Mesendoderm (in vitro differentiated cells): ENCODE results near the gene GREB1.

Experiments used
- DNase-seq: peaks from one replicate; pipeline ENCODE4 v3.0.0; 2013
- H2AK5ac ChIP-seq: 2 replicates; pipeline ENCODE4 v1.6.1; 2013; ENCODE audit warnings: low read length, inconsistent platforms
- H2BK120ac ChIP-seq: 2 replicates; pipeline ENCODE4 v1.6.1; 2013; ENCODE audit warnings: low read depth, mild to moderate bottlenecking, low read length, moderate library complexity, mixed read lengths
- H2BK15ac ChIP-seq: replicated peaks from 2 replicates; pipeline ENCODE4 v1.6.1; 2013; ENCODE audit warnings: low read depth, mild to moderate bottlenecking, moderate library complexity
- H2BK5ac ChIP-seq: 2 replicates; pipeline ENCODE4 v1.6.1; 2013; ENCODE audit warnings: low read length, inconsistent platforms
- H3K18ac ChIP-seq: 2 replicates; pipeline ENCODE4 v1.6.1; 2013; ENCODE audit warnings: mild to moderate bottlenecking, low read length, mixed read lengths
- H3K23ac ChIP-seq: one replicate; pipeline ENCODE4 v1.6.1; 2013; ENCODE audit warnings: low read length
- H3K27ac ChIP-seq: 2 replicates; pipeline ENCODE4 v1.5.1; 2013; ENCODE audit warnings: low read depth, mild to moderate bottlenecking, inconsistent platforms, low read length, moderate library complexity
- H3K27me3 ChIP-seq: 2 replicates; pipeline ENCODE4 v1.6.1; 2013; ENCODE audit warnings: low read length, control low read depth, mild to moderate bottlenecking, inconsistent platforms; ENCODE audit not compliant: insufficient read depth, poor library complexity
- H3K36me3 ChIP-seq: 2 replicates; pipeline ENCODE4 v1.6.1; 2013; ENCODE audit warnings: low read length, inconsistent platforms; ENCODE audit not compliant: control insufficient read depth, insufficient read depth
- H3K4ac ChIP-seq: one replicate; pipeline ENCODE4 v1.6.1; 2013; ENCODE audit warnings: low read depth, mild to moderate bottlenecking, low read length, moderate library complexity
- H3K4me1 ChIP-seq: 2 replicates; pipeline ENCODE4 v1.6.1; 2013; ENCODE audit warnings: low read depth, low read length, inconsistent platforms; ENCODE audit not compliant: control insufficient read depth
- H3K4me2 ChIP-seq: 2 replicates; pipeline ENCODE4 v1.6.1; 2013; ENCODE audit warnings: low read length
- H3K4me3 ChIP-seq: 2 replicates; pipeline ENCODE4 v1.5.1; 2013; ENCODE audit warnings: mild to moderate bottlenecking, low read length
- H3K56ac ChIP-seq: one replicate; pipeline ENCODE4 v1.6.1; 2013; ENCODE audit warnings: low read length
- H3K79me1 ChIP-seq: 2 replicates; pipeline ENCODE4 v1.6.1; 2013; ENCODE audit warnings: low read length, inconsistent platforms
- H3K79me2 ChIP-seq: 2 replicates; pipeline ENCODE4 v1.6.1; 2013; ENCODE audit warnings: mild to moderate bottlenecking, low read length; ENCODE audit not compliant: control insufficient read depth, insufficient read depth
- H3K9ac ChIP-seq: 2 replicates; pipeline ENCODE4 v1.6.1; 2013; ENCODE audit warnings: low read length, inconsistent platforms
- H4K5ac ChIP-seq: one replicate; pipeline ENCODE4 v1.6.1; 2013; ENCODE audit warnings: low read length
- H4K8ac ChIP-seq: one replicate; pipeline ENCODE4 v1.6.1; 2013; ENCODE audit warnings: low read depth, mild to moderate bottlenecking, control low read depth, low read length, moderate library complexity
- WGBS: extraction: QIAGEN DNeasy Blood & Tissue Kit; methylation state at CpG from one replicate; pipeline ENCODE4 v1.1.7; 2013; ENCODE audit warnings: low lambda C conversion rate, missing lambda C conversion rate; ENCODE audit not compliant: insufficient coverage; ENCODE audit errors: extremely low coverage; 5-methylcytosine and 5-hydroxymethylcytosine counted together

Gene GREB1

DNA sequence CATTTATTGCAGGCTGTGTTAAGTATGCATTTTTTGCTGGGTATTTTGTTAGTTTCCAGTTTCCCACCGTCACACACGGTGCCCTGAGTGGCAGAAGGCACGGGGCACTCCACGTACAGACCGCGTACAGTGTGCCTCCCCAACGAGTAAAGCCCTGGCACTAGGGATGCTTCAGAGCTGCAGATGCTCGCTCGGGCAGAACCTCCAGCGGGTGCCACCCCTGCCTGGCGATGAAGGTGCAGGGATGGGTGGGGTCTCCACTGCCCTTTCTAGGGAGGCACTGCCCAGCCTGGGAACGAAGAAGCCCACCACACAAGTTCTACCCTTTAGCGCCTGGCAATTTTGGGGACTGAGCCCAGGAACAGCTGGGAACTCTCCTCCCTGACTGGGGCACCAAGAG lies 4.1 kb downstream of the GREB1 start:
- Histone ChIP-seq H3K36me3 (no peaks in the 10 kb centered on the region), H3K23ac (peak overlapping the region; percentile 52), H3K4me3 (no peak overlapping the region), H3K79me1 (no peaks in the 10 kb centered on the region), H4K8ac (no peak overlapping the region), H3K56ac (no peak overlapping the region), H3K4me1 (peaks cover 22% of the 10 kb centered on the region), H4K5ac (no peak overlapping the region), H3K18ac (no peak overlapping the region), H2BK5ac (no peak overlapping the region), H3K4ac (no peak overlapping the region), H2BK15ac (no peak overlapping the region), H3K4me2 (no peak overlapping the region), H2BK120ac (no peak overlapping the region), H3K27ac (no peak overlapping the region), H2AK5ac (no peak overlapping the region), H3K27me3 (no peaks in the 10 kb centered on the region), H3K79me2 (no peaks in the 10 kb centered on the region), H3K9ac (no peak overlapping the region)
- WGBS, result no CpG with 5 or more reads among the region's 13 CpGs
- DNase-seq, result no peak

DNA sequence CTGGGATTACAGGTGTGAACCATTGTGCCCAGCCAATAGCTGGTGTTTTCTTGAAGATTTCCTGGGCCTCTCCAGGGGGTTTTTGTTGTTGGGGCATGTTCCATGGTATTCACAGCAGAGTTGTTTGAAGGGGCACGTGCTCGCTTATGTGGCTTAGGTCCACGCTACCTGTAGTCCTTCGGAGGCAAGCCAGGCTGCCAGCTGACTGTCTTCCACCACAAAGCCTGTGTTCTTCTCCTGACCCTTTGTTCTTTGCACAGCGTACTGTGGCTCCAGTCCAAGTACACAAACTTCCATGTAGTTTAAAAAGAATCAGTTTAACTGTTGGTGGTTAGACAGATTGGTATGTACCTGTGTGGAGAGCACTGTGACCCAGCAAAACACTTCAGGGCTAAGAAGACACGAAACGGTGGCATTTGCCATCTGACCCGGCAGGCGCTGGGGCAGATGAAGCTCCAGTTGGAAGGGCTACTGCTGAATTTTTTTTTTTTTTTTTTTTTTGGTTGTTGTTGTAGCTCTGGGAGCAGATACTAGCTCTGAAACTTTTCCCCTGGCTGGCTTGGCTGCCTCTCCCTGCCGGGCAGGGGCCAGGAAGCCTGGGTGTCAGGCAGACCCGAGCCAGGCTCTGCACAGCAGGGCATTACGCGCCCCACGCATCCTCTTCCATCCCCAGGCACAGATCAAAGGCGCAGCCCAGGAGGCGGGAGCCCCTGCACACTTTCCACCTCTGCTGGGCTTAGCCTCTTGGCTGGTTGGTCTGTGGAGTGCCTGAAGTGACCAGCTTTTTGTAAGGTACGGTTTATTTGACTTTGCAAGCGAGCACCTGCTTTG lies 5.7 kb downstream of the GREB1 start:
- peak; percentile 77 for DNase-seq
- Histone ChIP-seq H2AK5ac (no peak overlapping the region), H4K8ac (no peak overlapping the region), H3K9ac (peak overlapping the region; percentile 1), H3K18ac (no peak overlapping the region), H3K4me3 (no peak overlapping the region), H2BK15ac (no peak overlapping the region), H3K4me1 (peaks cover 22% of the 10 kb centered on the region), H2BK120ac (no peak overlapping the region), H2BK5ac (no peak overlapping the region), H3K56ac (peak overlapping the region; percentile 68), H3K23ac (no peak overlapping the region), H3K79me2 (no peaks in the 10 kb centered on the region), H3K36me3 (no peaks in the 10 kb centered on the region), H3K4ac (no peak overlapping the region), H3K79me1 (no peaks in the 10 kb centered on the region), H3K27ac (peak overlapping the region; percentile 2), H4K5ac (no peak overlapping the region), H3K27me3 (no peaks in the 10 kb centered on the region), H3K4me2 (no peak overlapping the region)
- WGBS, result no CpG with 5 or more reads among the region's 18 CpGs

GRCh38 chr2:11540148-11540995 lies 6.5 kb downstream of the GREB1 start:
- Histone ChIP-seq H3K18ac (no peak overlapping the region), H2AK5ac (no peak overlapping the region), H2BK5ac (no peak overlapping the region), H3K4ac (no peak overlapping the region), H3K9ac (no peak overlapping the region), H3K4me2 (no peak overlapping the region), H3K36me3 (no peaks in the 10 kb centered on the region), H4K5ac (no peak overlapping the region), H2BK15ac (no peak overlapping the region), H3K79me2 (no peaks in the 10 kb centered on the region), H2BK120ac (no peak overlapping the region), H3K23ac (no peak overlapping the region), H3K27ac (no peak overlapping the region), H3K27me3 (no peaks in the 10 kb centered on the region), H3K56ac (no peak overlapping the region), H3K4me3 (no peak overlapping the region), H3K4me1 (peaks cover 22% of the 10 kb centered on the region), H3K79me1 (no peaks in the 10 kb centered on the region), H4K8ac (no peak overlapping the region)
- no CpG with 5 or more reads among the region's 12 CpGs for WGBS
- no peak for DNase-seq

DNA sequence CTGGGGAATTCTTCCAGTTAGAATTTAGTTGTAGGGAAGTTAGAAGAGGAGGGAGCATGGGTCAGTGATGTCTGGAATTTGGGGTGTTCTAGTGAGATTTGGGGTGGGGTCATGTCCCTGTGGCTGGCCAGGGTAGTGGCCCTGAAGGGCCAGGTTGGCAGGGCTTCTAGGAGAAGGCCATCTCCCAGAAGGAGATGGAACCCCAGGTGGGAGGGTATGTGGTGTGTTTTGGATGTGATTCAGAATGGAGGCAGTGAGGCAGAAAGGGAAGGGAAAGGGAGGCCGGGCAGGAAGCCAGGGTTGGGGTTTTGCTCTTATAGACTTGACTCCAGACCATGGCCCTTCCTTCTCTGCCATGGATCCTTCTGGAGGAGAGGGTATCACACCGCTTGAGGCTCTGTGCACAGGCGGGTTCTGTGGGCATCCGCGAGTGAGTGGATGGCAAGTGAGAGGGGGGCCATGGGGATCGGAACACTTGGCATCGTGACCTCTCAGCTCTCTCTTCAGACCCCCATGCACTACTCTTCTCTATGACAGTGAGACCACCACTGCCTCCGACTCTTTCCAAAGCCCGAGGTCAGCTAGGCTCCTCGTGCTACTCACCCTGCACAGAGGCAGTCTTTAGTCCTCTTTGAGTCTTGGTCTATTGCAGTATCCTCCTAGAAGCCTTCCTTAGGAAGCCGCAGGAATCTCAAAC lies 7.3 kb downstream of the GREB1 start:
- Histone ChIP-seq H2AK5ac (no peak overlapping the region), H3K18ac (no peak overlapping the region), H3K27ac (no peak overlapping the region), H3K4ac (no peak overlapping the region), H4K8ac (no peak overlapping the region), H2BK120ac (no peak overlapping the region), H2BK5ac (no peak overlapping the region), H3K79me1 (no peaks in the 10 kb centered on the region), H3K27me3 (no peaks in the 10 kb centered on the region), H3K23ac (peak overlapping the region; percentile 6), H3K79me2 (no peaks in the 10 kb centered on the region), H3K4me2 (no peak overlapping the region), H3K9ac (no peak overlapping the region), H2BK15ac (no peak overlapping the region), H3K4me3 (no peak overlapping the region), H3K56ac (peak overlapping the region; percentile 51), H4K5ac (no peak overlapping the region), H3K4me1 (peaks cover 22% of the 10 kb centered on the region), H3K36me3 (no peaks in the 10 kb centered on the region)
- no peak for DNase-seq
- WGBS, result no CpG with 5 or more reads among the region's 11 CpGs

GRCh38 chr2:11541693-11542274 lies 7.9 kb downstream of the GREB1 start:
- WGBS, result no CpG with 5 or more reads among the region's 8 CpGs
- H2BK5ac ChIP-seq, result no peak overlapping the region
- H3K18ac ChIP-seq, result peak overlapping the region; percentile 20
- no peak overlapping the region for H3K9ac ChIP-seq
- H2BK15ac ChIP-seq, result no peak overlapping the region
- H2AK5ac ChIP-seq, result no peak overlapping the region
- no peak overlapping the region for H4K5ac ChIP-seq
- no peak for DNase-seq
- H3K4me1 ChIP-seq, result peaks cover 22% of the 10 kb centered on the region
- no peaks in the 10 kb centered on the region for H3K79me2 ChIP-seq
- H3K36me3 ChIP-seq, result no peaks in the 10 kb centered on the region
- no peak overlapping the region for H3K27ac ChIP-seq
- peak overlapping the region; percentile 51 for H3K56ac ChIP-seq
- H4K8ac ChIP-seq, result no peak overlapping the region
- no peaks in the 10 kb centered on the region for H3K27me3 ChIP-seq
- no peaks in the 10 kb centered on the region for H3K79me1 ChIP-seq
- no peak overlapping the region for H3K4me3 ChIP-seq
- H3K4me2 ChIP-seq, result no peak overlapping the region
- no peak overlapping the region for H3K4ac ChIP-seq
- peak overlapping the region; percentile 6 for H3K23ac ChIP-seq
- no peak overlapping the region for H2BK120ac ChIP-seq
